DOHH2 (cell line): ENCODE measurements around the gene TRMT2A.

Source experiments
- H3F3A ChIP-seq: fragments of 200-600 bp; sonication (generic), shearing (Covaris generic); 2 replicates; pipeline ENCODE4 v1.6.0; 2016; ENCODE audit warnings: antibody characterized with exemption, mild to moderate bottlenecking; ENCODE audit not compliant: control insufficient read depth, insufficient read depth
- H3K27ac ChIP-seq: fragments of 200-600 bp; sonication (generic); 2 replicates; pipeline ENCODE4 v1.5.1; 2014; ENCODE audit warnings: low read depth, mild to moderate bottlenecking, low read length, moderate library complexity
- H3K27me3 ChIP-seq: fragments of 200-600 bp; sonication (generic); 2 replicates; pipeline ENCODE4 v1.6.1; 2014; ENCODE audit warnings: mild to moderate bottlenecking, low read length, mixed read lengths; ENCODE audit not compliant: control insufficient read depth
- H3K36me3 ChIP-seq: fragments of 200-600 bp; sonication (generic); 2 replicates; pipeline ENCODE4 v1.6.1; 2014; ENCODE audit warnings: mild to moderate bottlenecking, low read length, moderate library complexity, mixed read lengths; ENCODE audit not compliant: control insufficient read depth
- H3K4me1 ChIP-seq: fragments of 200-600 bp; sonication (generic); 2 replicates; pipeline ENCODE4 v1.6.1; 2014; ENCODE audit warnings: mild to moderate bottlenecking, low read length, mixed read lengths; ENCODE audit not compliant: control insufficient read depth
- H3K4me2 ChIP-seq: fragments of 200-600 bp; sonication (generic); 2 replicates; pipeline ENCODE4 v1.6.0; 2014; ENCODE audit warnings: mild to moderate bottlenecking, low read length, moderate library complexity
- H3K4me3 ChIP-seq: fragments of 200-600 bp; sonication (generic); 2 replicates; pipeline ENCODE4 v1.5.1; 2014; ENCODE audit warnings: mild to moderate bottlenecking, low read length, mixed read lengths
- H3K79me2 ChIP-seq: fragments of 200-600 bp; sonication (generic); 2 replicates; pipeline ENCODE4 v1.6.1; 2014; ENCODE audit warnings: mild to moderate bottlenecking, low read length, mixed read lengths; ENCODE audit not compliant: control insufficient read depth
- H3K9me2 ChIP-seq: fragments of 200-600 bp; sonication (generic); replicated peaks from 2 replicates; pipeline ENCODE4 v1.6.1; 2014; ENCODE audit warnings: mild to moderate bottlenecking, low read length, mixed read lengths; ENCODE audit not compliant: control insufficient read depth
- H3K9me3 ChIP-seq: fragments of 200-600 bp; sonication (generic); 2 replicates; pipeline ENCODE4 v1.6.1; 2014; ENCODE audit warnings: antibody characterized with exemption, low read length, mixed read lengths; ENCODE audit not compliant: control insufficient read depth, insufficient read depth
- H4K20me1 ChIP-seq: fragments of 200-600 bp; sonication (generic); 2 replicates; pipeline ENCODE4 v1.6.0; 2014; ENCODE audit warnings: low read depth, mild to moderate bottlenecking, antibody characterized with exemption, low read length, moderate library complexity; ENCODE audit not compliant: control insufficient read depth, insufficient read depth
- CTCF ChIP-seq: fragments of 200-600 bp; sonication (generic); IDR thresholded peaks from one replicate; pipeline ENCODE4 v1.5.1; 2014; ENCODE audit warnings: antibody characterized with exemption, mild to moderate bottlenecking, low read depth, low read length; ENCODE audit not compliant: poor library complexity, severe bottlenecking
- EZH2phosphoT487 ChIP-seq: fragments of 200-600 bp; sonication (generic); IDR thresholded peaks from 2 replicates; pipeline ENCODE4 v1.6.1; 2017; ENCODE audit warnings: borderline replicate concordance, mild to moderate bottlenecking, antibody characterized with exemption, low read length, moderate library complexity, mixed read lengths

Gene TRMT2A

GRCh38 chr22:20151276-20151588 lies 34.2 kb upstream of the TRMT2A start:
- TF ChIP-seq EZH2phosphoT487 = no peak
- TF ChIP-seq CTCF = no peak
- Histone ChIP-seq H3K4me3 (no peak overlapping the region), H3K9me2 (no peaks in the 10 kb centered on the region), H3K27me3 (no peaks in the 10 kb centered on the region), H3K9me3 (no peaks in the 10 kb centered on the region), H3F3A (no peaks in the 10 kb centered on the region), H3K36me3 (no peaks in the 10 kb centered on the region), H3K4me1 (no peaks in the 10 kb centered on the region), H4K20me1 (no peaks in the 10 kb centered on the region), H3K79me2 (no peaks in the 10 kb centered on the region), H3K4me2 (no peak overlapping the region), H3K27ac (no peak overlapping the region)

DNA sequence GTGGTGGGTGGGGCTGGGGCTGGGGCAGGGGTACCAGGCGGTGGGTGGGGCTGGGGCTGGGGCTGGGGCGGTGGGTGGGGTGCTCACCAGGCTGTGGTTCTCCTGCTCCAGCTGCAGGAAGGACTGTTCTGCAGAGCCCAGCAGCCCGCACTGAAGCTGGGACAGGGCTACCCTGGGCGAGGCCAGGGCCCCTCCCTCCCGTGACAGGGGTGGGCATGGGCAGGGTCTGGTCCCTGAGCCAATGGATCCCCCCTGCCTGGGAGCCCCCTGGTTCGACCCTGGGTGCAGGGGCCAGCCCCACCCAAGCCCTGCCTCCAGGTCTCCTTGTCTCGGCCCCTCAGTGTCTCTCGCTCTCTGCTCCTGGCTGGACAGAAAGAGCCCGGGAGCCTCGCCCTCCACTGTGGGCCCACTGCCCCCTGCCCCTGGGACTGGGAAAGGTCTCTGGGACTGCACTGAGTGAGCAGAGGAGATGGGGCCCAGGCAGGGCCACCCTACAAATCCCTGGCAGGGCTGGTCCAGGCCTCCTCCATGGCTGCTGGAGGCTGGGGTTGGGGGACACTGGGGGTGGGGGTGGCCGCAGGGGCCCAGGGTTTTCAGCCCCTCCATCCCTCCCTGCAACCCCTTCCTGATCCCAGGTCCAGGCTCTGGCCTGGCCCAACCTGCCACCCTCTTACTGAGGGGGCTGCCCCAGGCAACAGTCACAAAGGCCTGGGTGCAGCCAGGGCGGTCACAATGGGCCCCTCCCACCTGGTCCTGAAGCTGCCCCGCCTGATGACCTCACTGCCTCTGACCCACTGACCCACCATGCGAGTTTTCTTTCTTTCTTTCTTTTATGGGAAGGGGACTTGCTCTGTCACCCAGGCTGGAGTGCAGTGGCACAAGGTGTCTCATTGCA lies 33.6 kb upstream of the TRMT2A start, which contains the start of gene CCDC188:
Gene CCDC188, minus strand, starts transcription at position 675 of the 895 bp plus-strand sequence. Its CDS starts 69 bp downstream, at position 606.
- Histone ChIP-seq H3K79me2 (no peaks in the 10 kb centered on the region), H3K4me2 (no peak within 1 kb of the TSS), H3K27me3 (no peaks in the 10 kb centered on the region), H3K4me3 (no peak within 1 kb of the TSS), H4K20me1 (no peaks in the 10 kb centered on the region), H3K9me2 (no peaks in the 10 kb centered on the region), H3K27ac (no peak within 1 kb of the TSS), H3K36me3 (no peaks in the 10 kb centered on the region), H3F3A (no peaks in the 10 kb centered on the region), H3K9me3 (no peaks in the 10 kb centered on the region), H3K4me1 (no peaks in the 10 kb centered on the region)
- TF ChIP-seq CTCF (no peak), EZH2phosphoT487 (no peak)

DNA sequence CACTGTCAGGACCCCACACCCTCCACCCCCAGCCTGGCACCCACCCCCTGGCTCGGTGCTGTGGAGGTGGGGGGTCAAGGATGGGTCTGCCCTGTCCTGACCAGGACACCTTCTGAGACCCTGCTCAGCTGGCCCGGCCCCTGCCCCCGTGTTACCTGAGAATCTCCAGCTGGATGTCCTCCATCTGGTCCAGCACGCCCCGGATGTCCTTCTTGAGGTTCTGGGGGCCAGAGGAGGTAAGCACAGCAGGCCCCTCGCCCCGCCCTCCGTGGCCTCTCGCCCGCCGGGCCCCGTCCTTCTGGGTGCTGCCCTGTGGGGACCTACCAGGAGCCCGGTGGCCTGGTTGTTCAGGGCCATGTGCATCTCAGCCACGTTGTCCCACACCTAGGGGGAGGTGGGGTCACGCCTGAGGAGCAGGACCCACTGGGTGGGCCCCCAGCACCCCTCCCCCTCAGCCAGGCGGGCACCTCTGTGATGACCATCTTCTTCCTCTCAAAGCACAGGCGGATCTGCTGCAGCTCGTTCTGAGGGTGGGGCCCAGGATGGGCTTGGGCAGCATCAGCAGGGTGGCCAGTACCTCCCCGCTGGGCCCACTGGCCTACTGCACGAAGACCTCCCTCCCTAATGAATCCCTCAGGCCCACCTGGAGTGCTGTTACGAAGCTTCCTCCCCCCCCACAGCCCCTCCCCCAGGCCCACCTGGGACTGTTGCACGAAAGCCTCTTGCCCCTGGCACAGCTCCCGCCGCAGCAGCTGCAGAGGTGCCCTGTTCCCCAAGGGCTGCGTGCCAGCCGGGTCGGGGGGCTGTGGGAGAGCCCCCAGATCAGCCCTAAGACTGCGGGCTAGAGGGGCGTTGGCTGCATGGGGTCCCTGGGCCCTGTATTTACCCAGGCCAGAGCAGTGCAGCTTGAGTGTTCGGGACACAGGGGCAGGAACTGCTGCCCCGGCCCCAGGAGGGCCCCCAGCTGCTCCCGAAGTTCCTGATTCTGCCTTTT lies 32.5 kb upstream of the TRMT2A start:
- Histone ChIP-seq H3K27me3 (no peaks in the 10 kb centered on the region), H3K79me2 (no peaks in the 10 kb centered on the region), H3K4me1 (no peaks in the 10 kb centered on the region), H3K9me3 (no peaks in the 10 kb centered on the region), H3K36me3 (no peaks in the 10 kb centered on the region), H3F3A (no peaks in the 10 kb centered on the region), H3K4me3 (no peak overlapping the region), H4K20me1 (no peaks in the 10 kb centered on the region), H3K27ac (no peak overlapping the region), H3K9me2 (no peaks in the 10 kb centered on the region), H3K4me2 (no peak overlapping the region)
- TF ChIP-seq CTCF = no peak
- TF ChIP-seq EZH2phosphoT487 = no peak
